ENCODE measurements around the gene GPR63. TPM values are rescaled to one million over a fixed set of nuclear protein-coding genes. Genes with fewer than 3 reads are reported as not detected.

The GPR63 gene
- total RNA-seq, 6 experiments from 2014 or later, result 1.4 to 2.5 (median 2.1) TPM

GRCh38 chr6:96821034-96821433 lies 16.2 kb downstream of the GPR63 start:
- Mint-ChIP-seq H3K27me3 (ENCODE audit: insufficient read depth) (no peaks in the 10 kb centered on the region), H3K4me3 (no peak overlapping the region), H3K36me3 (ENCODE audit: low read depth) (no peaks in the 10 kb centered on the region; the same call in 1 of the 2 replicates), H3K9me3 (no peaks in the 10 kb centered on the region), H3K27ac (no peak overlapping the region), H3K4me1 (ENCODE audit: low read depth) (peaks cover 11% of the 10 kb centered on the region)
- no peak for TF ChIP-seq CTCF (IDR thresholded peaks at IDR 0.05)
- DNase-seq, result no peak

GRCh38 chr6:96816301-96816817 lies 20.9 kb downstream of the GPR63 start:
- Mint-ChIP-seq H3K9me3 (no peaks in the 10 kb centered on the region), H3K36me3 (ENCODE audit: low read depth) (no peaks in the 10 kb centered on the region; the same call in 1 of the 2 replicates), H3K27me3 (ENCODE audit: insufficient read depth) (no peaks in the 10 kb centered on the region), H3K4me1 (ENCODE audit: low read depth) (peaks cover 58% of the 10 kb centered on the region), H3K27ac (peak overlapping the region; percentile 4; the same call in 1 of the 2 replicates), H3K4me3 (peak overlapping the region; percentile 55)
- no peak for DNase-seq
- no peak for TF ChIP-seq CTCF (IDR thresholded peaks at IDR 0.05)

GRCh38 chr6:96814625-96815024 lies 22.7 kb downstream of the GPR63 start:
- no peaks in the 10 kb centered on the region; the same call in 1 of the 2 replicates for H3K36me3 Mint-ChIP-seq (ENCODE audit: low read depth)
- H3K9me3 Mint-ChIP-seq, result no peaks in the 10 kb centered on the region
- peak overlapping the region; percentile 19; the same call in 1 of the 2 replicates for H3K27ac Mint-ChIP-seq
- peak overlapping the region; percentile 41 for H3K4me3 Mint-ChIP-seq
- H3K4me1 Mint-ChIP-seq (ENCODE audit: low read depth), result peaks cover 68% of the 10 kb centered on the region
- no peak for DNase-seq
- no peak for TF ChIP-seq CTCF (IDR thresholded peaks at IDR 0.05)
- no peaks in the 10 kb centered on the region for H3K27me3 Mint-ChIP-seq (ENCODE audit: insufficient read depth)

GRCh38 chr6:96812077-96812703 lies 25.1 kb downstream of the GPR63 start:
- no peaks in the 10 kb centered on the region for H3K27me3 Mint-ChIP-seq (ENCODE audit: insufficient read depth)
- peak; percentile 25 for DNase-seq
- peaks cover 80% of the 10 kb centered on the region for H3K4me1 Mint-ChIP-seq (ENCODE audit: low read depth)
- H3K36me3 Mint-ChIP-seq (ENCODE audit: low read depth), result no peaks in the 10 kb centered on the region
- peak overlapping the region; percentile 69; the same call in 1 of the 2 replicates for H3K4me3 Mint-ChIP-seq
- H3K9me3 Mint-ChIP-seq, result no peaks in the 10 kb centered on the region
- TF ChIP-seq CTCF (IDR thresholded peaks at IDR 0.05), result no peak
- peak overlapping the region; percentile 69 for H3K27ac Mint-ChIP-seq

GRCh38 chr6:96811670-96812069 lies 25.6 kb downstream of the GPR63 start:
- Mint-ChIP-seq H3K4me3 (peak overlapping the region; percentile 69; the same call in 1 of the 2 replicates), H3K9me3 (no peaks in the 10 kb centered on the region), H3K36me3 (ENCODE audit: low read depth) (no peaks in the 10 kb centered on the region), H3K27ac (no peak overlapping the region), H3K4me1 (ENCODE audit: low read depth) (peaks cover 75% of the 10 kb centered on the region), H3K27me3 (ENCODE audit: insufficient read depth) (no peaks in the 10 kb centered on the region)
- no peak for DNase-seq
- no peak for TF ChIP-seq CTCF (IDR thresholded peaks at IDR 0.05)

Data from HFFc6 (cell line).